Osteocyte (in vitro differentiated cells): ENCODE data around the gene ANO6. TPM values are rescaled to one million over a fixed set of nuclear protein-coding genes. Genes with fewer than 3 reads are reported as not detected.
A peak's percentile ranks its signal among the peaks of the same experiment; 100 is the strongest.
"Not testable (repeated sequence)": the region's sequence is repeated elsewhere in the genome, so short reads cannot be mapped to it uniquely, and the experiment has no call there.

Experiments
- DNase-seq: peaks from one replicate; pipeline ENCODE4 v3.0.0; 2021; ENCODE audit warnings: mixed read lengths; ENCODE audit not compliant: unreplicated experiment; ENCODE audit errors: extremely low spot score
- H3K27ac Mint-ChIP-seq: one replicate; pipeline ENCODE4 v1.8.0; 2021; ENCODE audit warnings: mild to moderate bottlenecking, mixed read lengths; ENCODE audit not compliant: unreplicated experiment
- H3K27me3 Mint-ChIP-seq: one replicate; pipeline ENCODE4 v1.8.0; 2021; ENCODE audit warnings: mixed read lengths; ENCODE audit not compliant: unreplicated experiment
- H3K36me3 Mint-ChIP-seq: one replicate; pipeline ENCODE4 v1.8.0; 2021; ENCODE audit warnings: mixed read lengths; ENCODE audit not compliant: unreplicated experiment
- H3K4me1 Mint-ChIP-seq: one replicate; pipeline ENCODE4 v1.8.0; 2021; ENCODE audit warnings: mixed read lengths; ENCODE audit not compliant: unreplicated experiment
- H3K4me3 Mint-ChIP-seq: one replicate; pipeline ENCODE4 v1.8.0; 2021; ENCODE audit warnings: mild to moderate bottlenecking, moderate library complexity, mixed read lengths; ENCODE audit not compliant: unreplicated experiment
- H3K9me3 Mint-ChIP-seq: one replicate; pipeline ENCODE4 v1.8.0; 2021; ENCODE audit warnings: mixed read lengths; ENCODE audit not compliant: unreplicated experiment
- long read RNA-seq: library from polyadenylated mRNA; unstranded; transcript quantifications from one replicate; pipeline ENCODE4 v2.0.0, GENCODE V29; 2021
- total RNA-seq: library from RNA; stranded (reverse); gene quantifications from 2 replicates; pipeline ENCODE4 v1.2.1, GENCODE V29; 2021
- TF ChIP-seq, protein P1 (sequence below): fragments of 200-600 bp; sonication (generic); IDR thresholded peaks from 2 replicates; pipeline ENCODE4 v1.5.0; 2021; ENCODE audit warnings: antibody characterized with exemption, mild to moderate bottlenecking, moderate library complexity

Gene ANO6, protein sequence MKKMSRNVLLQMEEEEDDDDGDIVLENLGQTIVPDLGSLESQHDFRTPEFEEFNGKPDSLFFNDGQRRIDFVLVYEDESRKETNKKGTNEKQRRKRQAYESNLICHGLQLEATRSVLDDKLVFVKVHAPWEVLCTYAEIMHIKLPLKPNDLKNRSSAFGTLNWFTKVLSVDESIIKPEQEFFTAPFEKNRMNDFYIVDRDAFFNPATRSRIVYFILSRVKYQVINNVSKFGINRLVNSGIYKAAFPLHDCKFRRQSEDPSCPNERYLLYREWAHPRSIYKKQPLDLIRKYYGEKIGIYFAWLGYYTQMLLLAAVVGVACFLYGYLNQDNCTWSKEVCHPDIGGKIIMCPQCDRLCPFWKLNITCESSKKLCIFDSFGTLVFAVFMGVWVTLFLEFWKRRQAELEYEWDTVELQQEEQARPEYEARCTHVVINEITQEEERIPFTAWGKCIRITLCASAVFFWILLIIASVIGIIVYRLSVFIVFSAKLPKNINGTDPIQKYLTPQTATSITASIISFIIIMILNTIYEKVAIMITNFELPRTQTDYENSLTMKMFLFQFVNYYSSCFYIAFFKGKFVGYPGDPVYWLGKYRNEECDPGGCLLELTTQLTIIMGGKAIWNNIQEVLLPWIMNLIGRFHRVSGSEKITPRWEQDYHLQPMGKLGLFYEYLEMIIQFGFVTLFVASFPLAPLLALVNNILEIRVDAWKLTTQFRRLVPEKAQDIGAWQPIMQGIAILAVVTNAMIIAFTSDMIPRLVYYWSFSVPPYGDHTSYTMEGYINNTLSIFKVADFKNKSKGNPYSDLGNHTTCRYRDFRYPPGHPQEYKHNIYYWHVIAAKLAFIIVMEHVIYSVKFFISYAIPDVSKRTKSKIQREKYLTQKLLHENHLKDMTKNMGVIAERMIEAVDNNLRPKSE
- 65.5 TPM in 2 replicates for total RNA-seq
- long read RNA-seq, full-length matches to known transcripts, result 25 of 226 reads
- long read RNA-seq, partial matches to known transcripts, result 168 of 226 reads
- long read RNA-seq, other reads (novel, unspliced or antisense), result 33 of 226 reads

DNA sequence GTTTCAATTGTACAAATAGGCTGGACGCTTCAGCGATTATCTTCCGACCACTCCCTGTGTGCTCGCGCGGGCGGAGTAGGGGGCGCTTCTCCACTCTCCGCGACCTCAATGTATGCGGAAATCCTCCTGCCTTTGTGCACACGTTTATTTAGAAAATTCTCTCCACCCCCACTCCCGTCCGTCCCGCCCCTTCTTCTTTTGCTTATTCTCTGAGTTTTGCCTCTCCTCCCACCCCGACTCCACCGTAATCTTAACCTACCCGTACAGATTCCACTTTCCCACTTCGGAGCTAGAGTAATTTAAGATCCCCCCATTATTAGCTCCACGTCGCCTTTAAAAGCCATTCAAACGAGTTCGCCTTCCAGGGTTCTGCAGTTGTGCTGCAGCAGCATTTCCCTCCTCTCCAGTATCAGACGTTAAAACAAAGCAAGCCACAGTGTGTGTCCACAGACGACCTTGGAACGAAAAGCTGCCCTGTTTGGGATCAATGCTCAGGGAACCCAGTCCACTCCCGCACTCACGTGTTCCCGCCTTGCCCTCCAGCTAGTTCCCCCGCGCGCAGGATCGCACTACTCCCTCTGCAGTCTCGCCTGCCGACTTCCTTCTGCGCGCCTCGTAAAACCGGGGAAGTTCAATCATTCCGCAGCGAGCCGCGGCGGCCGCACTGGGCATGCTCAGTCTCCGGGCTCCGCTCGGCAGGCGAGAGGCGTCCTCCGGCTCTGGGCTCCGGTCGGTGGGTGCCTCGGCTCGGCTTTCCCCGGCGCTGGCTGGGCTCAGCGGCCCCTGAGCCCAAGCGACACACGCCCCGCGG, at the start of gene ANO6:
ANO6 (plus strand) TSS at position 677 of the 811 bp plus-strand sequence. CDS start 227 bp downstream, outside the sequence.
- Mint-ChIP-seq H3K36me3 (no peaks in the 10 kb centered on the region), H3K9me3 (no peaks in the 10 kb centered on the region), H3K4me3 (peak within 1 kb of the TSS; percentile 99), H3K27me3 (no peaks in the 10 kb centered on the region), H3K4me1 (peaks cover 34% of the 10 kb centered on the region), H3K27ac (peak within 1 kb of the TSS; percentile 99)
- TF ChIP-seq, protein P1, sequence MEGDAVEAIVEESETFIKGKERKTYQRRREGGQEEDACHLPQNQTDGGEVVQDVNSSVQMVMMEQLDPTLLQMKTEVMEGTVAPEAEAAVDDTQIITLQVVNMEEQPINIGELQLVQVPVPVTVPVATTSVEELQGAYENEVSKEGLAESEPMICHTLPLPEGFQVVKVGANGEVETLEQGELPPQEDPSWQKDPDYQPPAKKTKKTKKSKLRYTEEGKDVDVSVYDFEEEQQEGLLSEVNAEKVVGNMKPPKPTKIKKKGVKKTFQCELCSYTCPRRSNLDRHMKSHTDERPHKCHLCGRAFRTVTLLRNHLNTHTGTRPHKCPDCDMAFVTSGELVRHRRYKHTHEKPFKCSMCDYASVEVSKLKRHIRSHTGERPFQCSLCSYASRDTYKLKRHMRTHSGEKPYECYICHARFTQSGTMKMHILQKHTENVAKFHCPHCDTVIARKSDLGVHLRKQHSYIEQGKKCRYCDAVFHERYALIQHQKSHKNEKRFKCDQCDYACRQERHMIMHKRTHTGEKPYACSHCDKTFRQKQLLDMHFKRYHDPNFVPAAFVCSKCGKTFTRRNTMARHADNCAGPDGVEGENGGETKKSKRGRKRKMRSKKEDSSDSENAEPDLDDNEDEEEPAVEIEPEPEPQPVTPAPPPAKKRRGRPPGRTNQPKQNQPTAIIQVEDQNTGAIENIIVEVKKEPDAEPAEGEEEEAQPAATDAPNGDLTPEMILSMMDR, result peak; percentile 40
- peak; percentile 95 for DNase-seq

DNA sequence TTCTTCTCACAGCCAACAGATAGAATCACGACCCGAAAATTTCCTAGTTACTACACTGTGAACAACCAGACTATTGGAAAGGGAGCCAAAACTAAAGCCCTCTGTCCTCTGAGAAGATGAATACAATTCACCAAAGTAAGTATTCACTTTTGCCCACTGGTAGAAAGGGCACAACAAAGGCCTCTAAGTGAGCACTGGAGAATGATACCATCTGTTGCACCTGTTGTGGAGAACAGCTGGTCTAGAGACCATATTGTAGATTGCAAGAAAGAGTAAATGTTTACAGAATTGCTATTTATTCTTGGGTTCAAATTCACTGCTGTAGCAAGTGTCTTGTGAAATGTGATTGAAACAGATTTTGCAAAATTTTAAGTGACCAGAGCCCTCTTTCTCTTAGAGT, 46.9 kb upstream of the ANO6 start:
- DNase-seq, result no peak
- H3K9me3 Mint-ChIP-seq, result peaks cover 2% of the 10 kb centered on the region
- H3K27ac Mint-ChIP-seq, result no peak overlapping the region

DNA sequence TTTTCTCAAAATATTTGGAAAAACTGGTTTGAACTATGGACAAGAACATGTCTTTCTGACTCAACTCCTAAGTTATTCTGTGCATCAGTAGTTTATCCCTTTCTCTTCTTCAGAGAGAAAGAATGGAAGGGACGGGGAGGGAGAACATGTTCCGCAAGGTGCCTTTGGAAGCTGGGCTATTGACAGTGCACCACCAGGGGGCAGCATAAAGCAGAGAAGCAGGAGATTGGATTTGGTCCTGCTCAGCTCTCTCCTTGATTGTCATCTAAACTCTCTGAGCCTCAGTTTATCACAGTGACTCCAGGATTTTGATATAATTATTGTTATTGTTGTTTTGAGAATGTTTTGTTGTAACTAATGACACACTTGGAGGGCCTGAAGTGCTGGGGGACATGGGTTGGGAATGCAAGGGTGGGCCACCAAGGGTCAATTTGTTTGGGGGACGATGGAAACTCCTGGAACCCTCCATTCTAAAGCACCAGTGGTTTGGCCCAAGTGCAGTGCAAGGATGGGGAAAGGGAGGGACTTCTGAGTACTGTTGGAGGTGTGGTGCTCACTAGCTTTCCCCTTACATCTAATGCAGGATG, 45.3 kb upstream of the ANO6 start:
- H3K4me1 Mint-ChIP-seq, result no peaks in the 10 kb centered on the region
- no peaks in the 10 kb centered on the region for H3K9me3 Mint-ChIP-seq
- peaks cover 6% of the 10 kb centered on the region for H3K27me3 Mint-ChIP-seq
- H3K4me3 Mint-ChIP-seq, result no peak overlapping the region
- TF ChIP-seq, protein P1, result peak; percentile 89
- no peak overlapping the region for H3K27ac Mint-ChIP-seq
- H3K36me3 Mint-ChIP-seq, result no peaks in the 10 kb centered on the region
- peak; percentile 92 for DNase-seq

More for the DNA sequence above, 46.9 kb upstream of the ANO6 start:
- Mint-ChIP-seq H3K4me1 (no peaks in the 10 kb centered on the region), H3K4me3 (no peak overlapping the region), H3K36me3 (no peaks in the 10 kb centered on the region), H3K27me3 (peaks cover 6% of the 10 kb centered on the region)
- TF ChIP-seq, protein P1, result no peak

DNA sequence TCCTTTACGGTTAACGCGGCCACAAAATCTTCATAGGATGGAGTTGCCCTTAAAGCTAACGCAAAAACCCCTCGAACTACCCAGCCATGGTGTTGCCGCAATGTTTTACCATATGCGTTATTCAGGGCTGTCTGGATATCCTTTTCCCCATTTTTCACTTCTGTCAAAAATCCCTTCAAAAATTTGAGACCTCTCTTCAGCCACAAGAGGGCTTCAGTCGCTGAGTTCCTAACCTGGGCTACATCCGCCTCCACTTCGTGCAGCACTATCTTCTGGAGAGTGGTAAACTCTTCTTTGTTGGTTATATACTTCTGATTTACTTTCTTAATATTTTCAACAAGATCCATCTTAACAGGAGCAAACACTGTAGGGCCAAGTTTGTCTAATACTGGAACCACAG, 42.6 kb upstream of the ANO6 start:
- TF ChIP-seq, protein P1, result peak; percentile 49
- H3K36me3 Mint-ChIP-seq, result peaks cover 15% of the 10 kb centered on the region
- not testable (repeated sequence) for H3K4me1 Mint-ChIP-seq, H3K27me3 Mint-ChIP-seq, H3K27ac Mint-ChIP-seq, DNase-seq, H3K4me3 Mint-ChIP-seq
- H3K9me3 Mint-ChIP-seq, result peaks cover 15% of the 10 kb centered on the region
